Measurements from ENCODE around the gene ARFGAP1. TPM values are rescaled to one million over a fixed set of nuclear protein-coding genes. Genes with fewer than 3 reads are reported as not detected.
"Not testable (repeated sequence)": the region's sequence is repeated elsewhere in the genome, so short reads cannot be mapped to it uniquely, and the experiment has no call there.

The ARFGAP1 gene
- total RNA-seq, 2 experiments from 2014 or later: 73.4 to 77.6 TPM

DNA sequence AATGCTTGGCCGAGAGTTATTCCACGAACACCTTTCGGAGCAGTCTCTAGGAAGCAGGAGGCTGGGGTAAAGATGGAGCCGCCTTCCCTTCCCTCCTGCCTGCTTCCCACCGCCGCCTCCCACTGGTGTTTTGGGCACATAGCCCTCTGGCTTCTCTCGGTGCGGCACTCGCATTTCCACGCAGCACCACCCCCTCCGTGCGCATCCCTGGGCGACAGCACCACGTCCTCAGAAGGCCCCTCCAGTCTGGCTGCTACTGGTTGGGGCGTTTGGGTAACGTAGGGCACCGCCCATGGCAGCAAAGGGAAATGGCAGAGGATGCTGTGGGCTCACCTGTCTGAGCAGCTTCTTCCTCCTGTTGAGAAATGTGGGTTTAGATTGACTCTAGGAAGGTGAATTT lies 22.8 kb downstream of the ARFGAP1 start:
- Mint-ChIP-seq H3K4me3 (no peak overlapping the region), H3K4me1 (peaks cover 6% of the 10 kb centered on the region), H3K36me3 (ENCODE audit: low read depth) (no peaks in the 10 kb centered on the region), H3K27me3 (peaks cover 12% of the 10 kb centered on the region), H3K9me3 (ENCODE audit: low read depth) (no peaks in the 10 kb centered on the region), H3K27ac (no peak overlapping the region)
- POLR2A ChIA-PET: no interaction called here
- ATAC-seq (peak; percentile 30), DNase-seq (peak; percentile 24)
- intact Hi-C loops (cut with DNase I, micrococcal nuclease): no loop called here
- CTCF ChIA-PET: interaction anchor here (0.7 to 1.3 kb wide), 2 partner anchors 10 to 87 kb away, joined by 3 read pairs; no protein-coding TSS in a partner anchor

DNA sequence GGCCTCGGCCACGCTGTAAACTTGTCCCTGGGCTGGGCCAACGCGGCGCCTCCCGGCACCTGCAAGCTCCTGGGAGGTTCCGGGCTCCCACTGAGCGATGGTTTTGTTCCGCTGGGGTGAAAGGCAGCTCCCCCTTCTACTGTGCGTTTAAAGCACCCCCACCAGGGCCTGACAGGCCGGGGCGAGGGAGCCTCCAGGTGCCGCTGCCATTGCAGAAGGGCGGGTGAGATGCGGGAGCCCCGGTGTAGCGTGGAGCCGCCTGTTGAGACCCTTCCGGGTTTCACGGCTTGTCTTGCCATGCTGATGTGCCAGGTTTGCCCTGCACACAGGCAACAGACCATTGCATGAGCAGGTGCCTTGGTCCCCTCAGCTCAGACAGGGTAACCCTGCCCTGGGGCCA lies 23.2 kb downstream of the ARFGAP1 start:
- no peak for ATAC-seq
- no peak for DNase-seq
- intact Hi-C loops (cut with DNase I, micrococcal nuclease): no loop called here
- Mint-ChIP-seq H3K27ac (no peak overlapping the region), H3K27me3 (peaks cover 13% of the 10 kb centered on the region), H3K4me1 (peaks cover 6% of the 10 kb centered on the region), H3K36me3 (ENCODE audit: low read depth) (no peaks in the 10 kb centered on the region), H3K4me3 (no peak overlapping the region), H3K9me3 (ENCODE audit: low read depth) (no peaks in the 10 kb centered on the region)
- ChIA-PET POLR2A (no interaction called here), CTCF (interaction anchor here (0.7 to 1.3 kb wide), 3 partner anchors 9 to 87 kb away, joined by 3 read pairs; no protein-coding TSS in a partner anchor)

DNA sequence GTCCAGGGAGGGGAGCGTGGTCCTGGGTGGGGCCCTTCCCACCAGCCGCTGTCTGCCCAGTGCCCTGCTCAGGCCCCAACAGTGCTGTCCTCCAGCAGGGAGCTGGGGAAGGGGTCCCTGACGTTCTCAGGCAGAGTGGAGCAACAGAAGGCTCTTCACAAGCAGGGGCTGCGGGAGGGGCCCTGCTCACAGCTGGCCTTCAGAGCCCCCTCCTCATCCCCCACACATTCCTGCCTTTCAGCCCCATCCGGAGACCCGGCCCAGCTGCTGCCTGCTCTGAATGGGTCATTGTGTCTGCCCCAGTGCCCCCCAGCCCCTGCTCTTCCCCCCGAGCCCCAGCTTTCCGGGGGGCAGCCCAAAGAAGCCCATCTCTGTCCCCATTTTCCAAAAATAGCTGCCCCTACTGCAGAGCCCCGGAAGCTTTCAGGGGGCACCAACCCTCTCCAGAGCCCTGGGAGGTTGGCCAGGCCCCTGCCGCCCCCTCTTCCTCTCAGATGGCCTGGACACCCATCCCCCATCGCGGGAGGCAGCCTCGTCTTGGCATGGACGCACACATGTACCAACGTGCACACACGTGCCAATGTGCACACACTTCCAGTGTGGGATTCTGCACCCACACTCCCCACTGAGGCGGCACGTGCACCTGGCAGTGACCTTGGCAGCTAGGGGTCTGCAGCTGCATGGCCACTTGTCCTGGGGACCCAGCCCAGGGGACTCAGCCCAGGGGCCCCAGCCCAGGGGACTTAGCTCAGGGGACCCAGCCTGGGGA lies 24.1 kb downstream of the ARFGAP1 start:
- ChIA-PET POLR2A (no interaction called here), CTCF (interaction anchor here (0.9 to 1.3 kb wide), 2 partner anchors 10 to 13 kb away, joined by 3 read pairs; no protein-coding TSS in a partner anchor)
- DNase-seq (no peak), ATAC-seq (no peak)
- intact Hi-C loops (cut with DNase I, micrococcal nuclease): no loop called here
- H3K4me1 Mint-ChIP-seq: peaks cover 6% of the 10 kb centered on the region
- H3K9me3 Mint-ChIP-seq (ENCODE audit: low read depth): peaks cover 3% of the 10 kb centered on the region
- H3K27me3 Mint-ChIP-seq: peaks cover 17% of the 10 kb centered on the region
- H3K27ac Mint-ChIP-seq: no peak overlapping the region
- H3K4me3 Mint-ChIP-seq: no peak overlapping the region
- H3K36me3 Mint-ChIP-seq (ENCODE audit: low read depth): no peaks in the 10 kb centered on the region

DNA sequence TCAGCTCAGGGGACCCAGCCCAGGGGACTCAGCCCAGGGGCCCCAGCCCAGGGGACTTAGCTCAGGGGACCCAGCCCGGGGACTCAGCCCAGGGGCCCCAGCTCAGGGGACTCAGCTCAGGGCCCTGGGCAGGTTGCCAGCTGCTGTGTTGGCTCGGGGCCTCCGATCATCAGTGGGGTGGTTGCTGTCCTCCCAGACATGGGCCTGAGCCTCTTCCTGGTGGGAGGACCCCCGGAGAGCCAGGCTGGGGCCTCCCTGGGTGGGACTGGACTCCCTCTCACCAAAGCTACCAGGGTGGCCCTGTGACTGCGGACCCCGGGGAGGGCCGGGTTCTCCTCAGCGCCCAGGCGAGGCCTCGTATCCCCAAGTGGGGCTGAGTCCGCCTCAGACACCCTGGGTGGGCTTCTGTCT lies 24.8 kb downstream of the ARFGAP1 start:
- ChIA-PET CTCF (interaction anchor here (1.3 kb wide), 1 partner anchor 12 kb away, joined by 3 read pairs; no protein-coding TSS in a partner anchor), POLR2A (no interaction called here)
- Mint-ChIP-seq H3K36me3 (ENCODE audit: low read depth) (no peaks in the 10 kb centered on the region), H3K27me3 (peaks cover 17% of the 10 kb centered on the region), H3K4me1 (peaks cover 6% of the 10 kb centered on the region), H3K4me3 (no peak overlapping the region), H3K9me3 (ENCODE audit: low read depth) (peaks cover 3% of the 10 kb centered on the region), H3K27ac (no peak overlapping the region)
- DNase-seq (no peak), ATAC-seq (no peak)
- intact Hi-C loops (cut with DNase I, micrococcal nuclease): no loop called here

DNA sequence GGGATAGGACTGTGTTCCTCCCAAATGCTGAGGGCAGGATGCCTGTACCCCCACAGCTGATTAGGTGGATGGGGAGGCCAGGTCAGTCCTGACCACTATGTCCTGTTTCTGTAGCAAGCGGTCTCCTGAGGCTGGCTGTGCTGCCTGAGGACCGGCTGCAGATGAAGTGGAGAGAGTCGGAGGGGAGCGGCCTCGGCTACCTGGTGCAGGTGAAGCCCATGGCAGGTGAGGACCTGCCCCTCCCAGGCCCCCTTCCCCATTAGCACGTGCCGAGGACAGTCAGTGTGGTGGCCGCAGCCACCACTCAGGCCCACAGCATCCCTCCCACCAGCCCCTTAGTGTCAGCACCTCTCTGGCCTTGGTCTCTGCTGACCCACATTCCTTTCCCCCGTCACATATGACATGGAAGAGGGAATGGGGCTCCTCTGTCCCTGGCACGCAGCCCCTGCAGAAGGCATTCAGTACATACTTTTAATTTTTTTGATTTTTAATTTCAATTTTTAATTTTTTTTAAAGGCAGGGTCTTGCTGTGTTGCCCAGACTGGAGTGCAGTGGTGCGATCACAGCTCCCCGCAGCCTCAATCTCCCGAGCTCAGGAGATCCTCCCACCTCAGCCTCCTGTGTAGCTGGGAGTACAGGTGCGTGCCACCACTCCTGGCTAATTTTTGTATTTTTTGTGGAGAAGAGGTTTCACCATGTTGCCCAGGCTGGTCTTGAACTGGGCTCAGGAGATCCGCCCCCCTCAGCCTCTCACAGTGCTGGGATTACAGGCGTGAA lies 25.4 kb downstream of the ARFGAP1 start:
- CTCF ChIA-PET: interaction anchor here (1.3 kb wide), 1 partner anchor 11 kb away, joined by 3 read pairs; no protein-coding TSS in a partner anchor
- Mint-ChIP-seq H3K27ac (no peak overlapping the region), H3K27me3 (peaks cover 20% of the 10 kb centered on the region), H3K4me3 (no peak overlapping the region), H3K4me1 (peaks cover 6% of the 10 kb centered on the region), H3K9me3 (ENCODE audit: low read depth) (peaks cover 3% of the 10 kb centered on the region), H3K36me3 (ENCODE audit: low read depth) (no peaks in the 10 kb centered on the region)
- no peak for ATAC-seq
- DNase-seq: no peak
- POLR2A ChIA-PET: no interaction called here
- intact Hi-C loops (cut with DNase I, micrococcal nuclease): no loop called here

DNA sequence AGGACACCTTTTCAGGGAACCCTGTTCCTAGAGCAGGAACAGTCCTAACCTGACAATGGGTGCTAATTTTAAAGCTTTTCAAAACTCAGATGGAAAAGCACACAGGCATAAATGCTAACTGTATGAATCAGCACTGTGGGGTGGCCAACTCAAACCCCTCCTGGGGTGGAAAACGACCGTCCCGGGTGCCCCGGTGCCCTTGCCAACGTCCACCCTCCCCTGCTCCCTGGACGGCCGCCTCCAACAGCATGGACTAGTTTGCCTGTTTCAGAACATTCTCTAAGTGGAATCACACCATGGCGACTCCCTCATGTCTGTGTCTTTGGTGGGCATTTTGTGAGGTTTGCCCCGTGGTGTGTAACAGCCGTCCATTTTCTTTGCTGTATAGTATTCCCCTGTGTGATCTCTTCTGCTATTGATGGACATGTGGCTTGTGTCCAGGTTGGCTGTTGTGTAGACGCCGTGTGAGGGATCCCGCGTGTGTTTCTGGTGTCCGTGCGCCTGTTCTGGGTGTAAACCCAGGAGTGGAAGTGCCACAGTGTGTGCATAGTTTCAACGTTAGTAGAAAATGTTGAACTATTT lies 26.2 kb downstream of the ARFGAP1 start:
- H3K4me1 Mint-ChIP-seq: peaks cover 6% of the 10 kb centered on the region
- intact Hi-C loops (cut with DNase I, micrococcal nuclease): no loop called here
- ChIA-PET CTCF (interaction anchor here (0.5 kb wide), 1 partner anchor 25 kb away, joined by 3 read pairs; no protein-coding TSS in a partner anchor), POLR2A (no interaction called here)
- no peaks in the 10 kb centered on the region for H3K36me3 Mint-ChIP-seq (ENCODE audit: low read depth)
- H3K27ac Mint-ChIP-seq: no peak overlapping the region
- DNase-seq (no peak), ATAC-seq (no peak)
- no peak overlapping the region for H3K4me3 Mint-ChIP-seq
- peaks cover 20% of the 10 kb centered on the region for H3K27me3 Mint-ChIP-seq
- H3K9me3 Mint-ChIP-seq (ENCODE audit: low read depth): peaks cover 3% of the 10 kb centered on the region

DNA sequence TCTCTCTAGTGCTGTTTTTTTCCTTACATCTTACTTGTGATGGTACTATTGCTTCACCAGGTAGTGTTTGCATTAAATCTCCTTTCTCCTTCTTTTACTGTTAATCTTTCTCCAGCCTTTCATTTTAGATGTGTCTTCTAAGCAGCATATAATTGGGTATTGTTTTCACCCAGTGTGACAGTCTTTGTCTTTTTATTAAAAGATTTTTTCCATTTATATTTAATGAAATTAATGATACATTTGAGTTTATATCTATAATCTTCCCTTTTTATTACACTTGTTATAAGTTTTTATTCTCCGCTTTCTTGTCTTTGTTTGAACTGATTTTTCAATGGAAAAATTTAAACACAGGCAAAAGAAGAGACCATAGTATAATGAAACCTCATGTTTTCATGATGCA lies 29.1 kb downstream of the ARFGAP1 start:
- Mint-ChIP-seq H3K4me1 (no peaks in the 10 kb centered on the region), H3K27me3 (peaks cover 18% of the 10 kb centered on the region), H3K4me3 (no peak overlapping the region), H3K27ac (no peak overlapping the region), H3K36me3 (ENCODE audit: low read depth) (no peaks in the 10 kb centered on the region), H3K9me3 (ENCODE audit: low read depth) (peaks cover 3% of the 10 kb centered on the region)
- DNase-seq (no peak), ATAC-seq (no peak)
- ChIA-PET CTCF (interaction anchor here (1.3 kb wide), 1 partner anchor 10 kb away, joined by 4 read pairs; no protein-coding TSS in a partner anchor), POLR2A (no interaction called here)
- intact Hi-C loops (cut with DNase I, micrococcal nuclease): no loop called here

DNA sequence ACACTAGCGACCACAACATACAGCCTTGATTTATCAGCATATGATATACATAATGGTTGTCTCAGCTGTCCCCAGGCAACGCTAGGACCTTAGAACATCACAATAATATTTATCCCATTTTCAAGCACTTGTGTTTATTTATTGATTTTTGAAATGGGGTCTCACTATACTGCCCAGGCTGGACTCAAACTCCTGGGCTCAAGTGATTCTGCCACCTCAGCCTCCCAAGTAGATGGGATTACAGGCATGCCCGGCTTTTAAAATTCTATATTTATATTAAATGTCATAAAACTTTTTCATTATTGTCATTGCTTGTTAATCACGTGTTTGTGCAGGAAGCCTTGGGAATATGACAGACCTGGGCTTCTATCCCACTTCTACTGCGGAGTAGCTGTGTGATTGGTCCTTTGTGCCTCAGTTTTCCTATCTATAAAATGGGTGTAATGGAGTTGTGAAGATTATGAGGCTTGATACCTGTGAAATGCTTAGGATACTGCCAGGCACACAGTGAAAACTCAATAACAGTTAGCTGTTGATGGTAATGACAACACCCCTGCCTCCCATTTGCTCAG lies 30.6 kb downstream of the ARFGAP1 start:
- H3K27ac Mint-ChIP-seq: no peak overlapping the region
- peaks cover 18% of the 10 kb centered on the region for H3K27me3 Mint-ChIP-seq
- CTCF ChIA-PET: interaction anchor here (1.3 kb wide), 1 partner anchor 12 kb away, joined by 4 read pairs; no protein-coding TSS in a partner anchor
- POLR2A ChIA-PET: interaction anchor here (0.7 kb wide), 1 partner anchor 152 kb away, joined by 3 read pairs; no protein-coding TSS in a partner anchor
- intact Hi-C loops (cut with DNase I, micrococcal nuclease): no loop called here
- no peak for ATAC-seq
- no peak overlapping the region for H3K4me3 Mint-ChIP-seq
- DNase-seq: no peak
- peaks cover 3% of the 10 kb centered on the region for H3K9me3 Mint-ChIP-seq (ENCODE audit: low read depth)
- H3K36me3 Mint-ChIP-seq (ENCODE audit: low read depth): no peaks in the 10 kb centered on the region
- no peaks in the 10 kb centered on the region for H3K4me1 Mint-ChIP-seq

DNA sequence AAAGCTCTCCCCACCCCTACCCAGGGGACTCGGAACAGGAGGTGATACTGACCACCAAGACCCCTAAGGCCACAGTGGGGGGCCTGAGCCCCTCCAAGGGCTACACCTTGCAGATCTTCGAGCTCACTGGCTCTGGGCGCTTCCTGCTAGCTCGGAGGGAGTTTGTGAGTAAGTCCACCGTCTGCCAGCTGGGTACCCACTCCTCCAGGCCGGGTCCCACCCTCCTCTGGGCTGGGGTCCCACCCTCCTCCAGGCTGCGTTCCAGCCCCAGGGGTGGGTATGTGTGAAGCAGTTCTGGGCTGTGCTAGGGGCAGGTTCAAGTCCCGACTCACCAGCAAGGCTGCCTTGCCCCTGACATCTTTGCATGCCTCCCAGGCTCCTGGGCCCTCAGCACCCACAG lies 32.8 kb downstream of the ARFGAP1 start:
- H3K4me3 Mint-ChIP-seq: no peak overlapping the region
- H3K36me3 Mint-ChIP-seq (ENCODE audit: low read depth): no peaks in the 10 kb centered on the region
- H3K27ac Mint-ChIP-seq: no peak overlapping the region
- POLR2A ChIA-PET: no interaction called here
- H3K27me3 Mint-ChIP-seq: peaks cover 10% of the 10 kb centered on the region
- no peaks in the 10 kb centered on the region for H3K4me1 Mint-ChIP-seq
- ATAC-seq (no peak), DNase-seq (no peak)
- CTCF ChIA-PET: interaction anchor here (0.6 to 0.7 kb wide), 2 partner anchors 9 to 82 kb away, joined by 3 read pairs; no protein-coding TSS in a partner anchor
- intact Hi-C loops (cut with DNase I, micrococcal nuclease): loop anchor here in 1 of 2 experiments (5.0 kb wide), 1 partner anchor 77 kb away; no protein-coding TSS in a partner anchor
- H3K9me3 Mint-ChIP-seq (ENCODE audit: low read depth): peaks cover 3% of the 10 kb centered on the region

DNA sequence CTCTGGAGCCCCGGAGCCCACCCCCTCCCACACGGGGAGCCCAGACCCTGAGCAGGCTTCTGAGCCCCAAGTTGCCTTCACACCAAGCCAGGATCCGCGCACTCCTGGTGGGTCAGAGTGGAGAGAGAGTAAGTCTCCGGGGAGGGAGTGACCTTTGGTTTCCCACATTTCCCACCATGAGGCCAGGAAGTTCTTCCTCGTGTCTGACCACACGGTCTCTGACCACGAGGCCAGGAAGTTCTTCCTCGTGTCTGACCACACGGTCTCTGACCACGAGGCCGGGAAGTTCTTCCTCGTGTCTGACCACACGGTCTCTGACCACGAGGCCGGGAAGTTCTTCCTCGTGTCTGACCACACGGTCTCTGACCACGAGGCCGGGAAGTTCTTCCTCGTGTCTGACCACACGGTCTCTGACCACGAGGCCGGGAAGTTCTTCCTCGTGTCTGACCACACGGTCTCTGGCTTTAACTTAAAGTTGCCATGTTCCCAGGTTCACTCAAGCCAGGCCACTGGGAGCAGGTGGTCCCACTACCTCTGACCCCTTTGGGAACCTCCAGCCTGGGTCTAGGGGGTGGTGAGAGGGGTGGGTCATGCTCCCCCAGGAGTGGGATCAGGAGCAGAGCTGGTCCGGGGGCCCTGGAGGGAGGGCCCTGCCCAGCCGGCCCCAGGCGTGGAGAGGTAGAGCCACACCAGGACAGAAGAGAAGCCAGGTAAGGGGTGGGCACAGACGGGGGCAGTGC lies 33.5 kb downstream of the ARFGAP1 start:
- H3K27ac Mint-ChIP-seq; H3K36me3 Mint-ChIP-seq (ENCODE audit: low read depth); H3K27me3 Mint-ChIP-seq; H3K4me1 Mint-ChIP-seq; ATAC-seq; POLR2A ChIA-PET; DNase-seq; H3K4me3 Mint-ChIP-seq; H3K9me3 Mint-ChIP-seq (ENCODE audit: low read depth): not testable (repeated sequence)
- intact Hi-C loops (cut with DNase I, micrococcal nuclease): loop anchor here in 1 of 2 experiments (5.0 kb wide), 1 partner anchor 76 kb away; no protein-coding TSS in a partner anchor
- CTCF ChIA-PET: interaction anchor here (0.6 to 0.7 kb wide), 2 partner anchors 10 to 83 kb away, joined by 3 read pairs; no protein-coding TSS in a partner anchor

Data from activated CD4-positive, alpha-beta T cell treated with anti-CD3 and anti-CD28 coated beads for 36 hours (primary cell).